GM19395 (cell line): ENCODE data around the gene FUNDC1.

ENCODE experiments used
- ATAC-seq: cut with Tn5 transposase; IDR thresholded peaks from one replicate; pipeline ENCODE4 v1.9.1; 2021; ENCODE audit warnings: mild to moderate bottlenecking, moderate library complexity; ENCODE audit not compliant: unreplicated experiment

The FUNDC1 gene

GRCh38 chrX:44482575-44482974 is 60.1 kb downstream of the FUNDC1 start:
- ATAC-seq: no peak

- no peak for ATAC-seq
These were observed 62.1 kb downstream of the FUNDC1 start for GRCh38 chrX:44480591-44480990.

DNA sequence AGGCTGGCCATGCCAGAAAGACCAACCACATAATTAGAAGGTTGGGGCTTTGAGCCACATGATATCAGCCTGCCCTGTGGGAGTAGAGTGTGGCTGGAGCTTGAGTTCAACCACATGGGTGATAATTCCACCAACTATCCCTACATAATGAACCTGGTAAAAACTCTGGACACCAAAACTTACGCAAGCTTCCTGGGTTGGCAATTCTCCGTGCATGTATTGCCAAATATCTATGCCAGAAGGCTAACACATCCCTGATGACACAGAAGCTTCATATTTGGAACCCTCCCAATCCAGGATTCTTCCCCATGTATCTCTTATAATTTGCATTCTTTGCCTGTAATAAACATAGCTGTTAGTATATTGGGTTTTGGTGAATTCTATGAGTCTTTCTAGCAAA is 68.2 kb downstream of the FUNDC1 start:
- no peak for ATAC-seq
